GM23248 (cell line): Measurements from ENCODE around the gene TRHDE.

Experiments
- EZH2 ChIP-seq: fragments of 200-600 bp; sonication (generic); IDR thresholded peaks from 2 replicates; pipeline ENCODE4 v1.6.1; 2018; ENCODE audit warnings: antibody characterized with exemption, mild to moderate bottlenecking; ENCODE audit not compliant: insufficient read depth, poor library complexity, severe bottlenecking
- EZH2phosphoT487 ChIP-seq: fragments of 200-600 bp; sonication (generic); IDR thresholded peaks from 2 replicates; pipeline ENCODE4 v1.6.1; 2018; ENCODE audit warnings: antibody characterized with exemption, moderate library complexity, mild to moderate bottlenecking, low read depth; ENCODE audit not compliant: insufficient read depth

GRCh38 chr12:72502546-72502945, 230.4 kb downstream of the TRHDE start:
- TF ChIP-seq EZH2 (no peak), EZH2phosphoT487 (no peak)
